ENCODE data around the gene INSYN2B. TPM values are rescaled to one million over a fixed set of nuclear protein-coding genes. Genes with fewer than 3 reads are reported as not detected.

INSYN2B gene
- polyA plus RNA-seq, 1 donor (not counting 4 experiments of a cell fraction or from before 2014, with no cell fraction given) = 0.16 TPM

GRCh38 chr5:169944115-169944514 is 36.2 kb downstream of the INSYN2B start:
- H3K9me3 ChIP-seq (ENCODE audit: control insufficient read depth, low read depth, low read length) = no peaks in the 10 kb centered on the region
- TF ChIP-seq CTCF (optimal IDR thresholded peaks at IDR 0.05 in 1 of 3, IDR thresholded peaks at IDR 0.05 in 1 of 3, conservative IDR thresholded peaks at IDR 0.05 in 1 of 3; ENCODE audit: extremely low read depth in 1 of 3, insufficient read depth in 2 of 3, low read length in 3 of 3) (no peak), EZH2 (IDR thresholded peaks at IDR 0.05; ENCODE audit: low read length) (no peak)
- H2AFZ ChIP-seq (ENCODE audit: control insufficient read depth, low read length) = peak overlapping the region; percentile 36
- dilution Hi-C loops (cut with MboI; ENCODE audit: extremely low pct_ligation_motif_present, low sequenced_read_pairs) = no loop called here
- no peaks in the 10 kb centered on the region for H4K20me1 ChIP-seq (ENCODE audit: control insufficient read depth, extremely low read depth, insufficient read depth, low read length)
- no peaks in the 10 kb centered on the region for H3K9me1 ChIP-seq (ENCODE audit: control insufficient read depth, extremely low read depth, insufficient read depth, low read length)
- H3K27ac ChIP-seq (ENCODE audit: control insufficient read depth, insufficient read depth, low read length) = no peak overlapping the region
- no peak overlapping the region for H3K9ac ChIP-seq (ENCODE audit: control insufficient read depth, extremely low read depth, insufficient read depth, low read length)
- H3K4me2 ChIP-seq (ENCODE audit: control insufficient read depth, extremely low read depth, insufficient read depth, low read depth, low read length) = peak overlapping the region; percentile 14
- H3K27me3 ChIP-seq (ENCODE audit: control insufficient read depth, extremely low read depth, insufficient read depth, low read length) = no peaks in the 10 kb centered on the region
- no peaks in the 10 kb centered on the region for H3K36me3 ChIP-seq (ENCODE audit: control insufficient read depth in 2 of 2, extremely low read depth in 1 of 2, insufficient read depth in 2 of 2, low read length in 2 of 2)
- H3K4me3 ChIP-seq (ENCODE audit: control insufficient read depth in 2 of 3, extremely low read depth in 1 of 3, insufficient read depth in 2 of 3, low read depth in 1 of 3, low read length in 3 of 3) = no peak overlapping the region
- no peaks in the 10 kb centered on the region for H3K79me2 ChIP-seq (ENCODE audit: control insufficient read depth, insufficient read depth, low read length)
- DNase-seq (ENCODE audit: low read depth, low spot score) (no peak), FAIRE-seq (no peak)
- H3K4me1 ChIP-seq (ENCODE audit: control insufficient read depth, extremely low read depth, insufficient read depth, low read length) = peaks cover 8% of the 10 kb centered on the region

- Histone ChIP-seq H3K36me3 (ENCODE audit: control insufficient read depth in 2 of 2, extremely low read depth in 1 of 2, insufficient read depth in 2 of 2, low read length in 2 of 2) (no peaks in the 10 kb centered on the region), H3K4me3 (ENCODE audit: control insufficient read depth in 2 of 3, extremely low read depth in 1 of 3, insufficient read depth in 2 of 3, low read depth in 1 of 3, low read length in 3 of 3) (no peak overlapping the region), H3K79me2 (ENCODE audit: control insufficient read depth, insufficient read depth, low read length) (no peaks in the 10 kb centered on the region), H3K9ac (ENCODE audit: control insufficient read depth, extremely low read depth, insufficient read depth, low read length) (no peak overlapping the region), H3K27ac (ENCODE audit: control insufficient read depth, insufficient read depth, low read length) (no peak overlapping the region), H3K4me2 (ENCODE audit: control insufficient read depth, extremely low read depth, insufficient read depth, low read depth, low read length) (no peak overlapping the region), H3K9me1 (ENCODE audit: control insufficient read depth, extremely low read depth, insufficient read depth, low read length) (no peaks in the 10 kb centered on the region), H3K4me1 (ENCODE audit: control insufficient read depth, extremely low read depth, insufficient read depth, low read length) (peaks cover 8% of the 10 kb centered on the region), H2AFZ (ENCODE audit: control insufficient read depth, low read length) (no peak overlapping the region), H3K27me3 (ENCODE audit: control insufficient read depth, extremely low read depth, insufficient read depth, low read length) (no peaks in the 10 kb centered on the region), H4K20me1 (ENCODE audit: control insufficient read depth, extremely low read depth, insufficient read depth, low read length) (no peaks in the 10 kb centered on the region), H3K9me3 (ENCODE audit: control insufficient read depth, low read depth, low read length) (no peaks in the 10 kb centered on the region)
- no peak for TF ChIP-seq EZH2 (IDR thresholded peaks at IDR 0.05; ENCODE audit: low read length)
- no peak for TF ChIP-seq CTCF (optimal IDR thresholded peaks at IDR 0.05 in 1 of 3, IDR thresholded peaks at IDR 0.05 in 1 of 3, conservative IDR thresholded peaks at IDR 0.05 in 1 of 3; ENCODE audit: extremely low read depth in 1 of 3, insufficient read depth in 2 of 3, low read length in 3 of 3)
- DNase-seq (ENCODE audit: low read depth, low spot score) (no peak), FAIRE-seq (no peak)
- dilution Hi-C loops (cut with MboI; ENCODE audit: extremely low pct_ligation_motif_present, low sequenced_read_pairs) = no loop called here
Observed at GRCh38 chr5:169943026-169943425, 37.3 kb downstream of the INSYN2B start.
